Colonic mucosa (tissue), 4 donors: ENCODE measurements around the gene MTUS2. TPM values are rescaled to one million over a fixed set of nuclear protein-coding genes. Genes with fewer than 3 reads are reported as not detected.

Experiments used
- DNase-seq: peaks from one replicate; pipeline ENCODE4 v3.0.0-alpha.2; 2020
- H3K27ac ChIP-seq: fragments of 200-600 bp; one replicate; pipeline ENCODE4 v1.8.0; 2021
- H3K27me3 ChIP-seq: fragments of 200-600 bp; one replicate; pipeline ENCODE4 v1.8.0; 2021
- H3K36me3 ChIP-seq: fragments of 200-600 bp; one replicate; pipeline ENCODE4 v1.8.0; 2021
- H3K4me1 ChIP-seq: fragments of 200-600 bp; one replicate; pipeline ENCODE4 v1.8.0; 2021; ENCODE audit warnings: mild to moderate bottlenecking
- H3K4me3 ChIP-seq: fragments of 200-600 bp; one replicate; pipeline ENCODE4 v1.8.0; 2021
- H3K9ac ChIP-seq, 2 donors: one replicate each; pipeline ENCODE4 v1.7.0; 2013; ENCODE audit warnings: control low read depth in 2 of 2, low read depth in 2 of 2, low read length in 2 of 2
- H3K9me3 ChIP-seq: fragments of 200-600 bp; one replicate; pipeline ENCODE4 v1.8.0; 2021
- intact Hi-C: fragments of 100-400 bp; cut with DNase I; formaldehyde crosslinking; loops from one replicate; pipeline ENCODE4 v1.14.1; 2022
- total RNA-seq, 2 donors: library from RNA; stranded (reverse); fragmentation: NEBNext Ultra II Directional in 1 of 2; extraction: Animal tissue kit (Norgen Biotek cat#: 25700) in 1 of 2; gene quantifications; one replicate each; pipeline ENCODE4 v1.2.1, GENCODE V29; 2021
- TF ChIP-seq, protein P1 (sequence below): fragments of 200-600 bp; IDR thresholded peaks from one replicate; pipeline ENCODE4 v1.8.0; 2022; ENCODE audit warnings: antibody characterized with exemption, mild to moderate bottlenecking
- donor health status: healthy.
- donor health status: DM: no; HTN: no; CAD: no.
- donor health status: DM: no; HTN: no; CAD: no.

The MTUS2 gene
- total RNA-seq, 2 donors from 2014 or later: 0.11 to 0.40 TPM

DNA sequence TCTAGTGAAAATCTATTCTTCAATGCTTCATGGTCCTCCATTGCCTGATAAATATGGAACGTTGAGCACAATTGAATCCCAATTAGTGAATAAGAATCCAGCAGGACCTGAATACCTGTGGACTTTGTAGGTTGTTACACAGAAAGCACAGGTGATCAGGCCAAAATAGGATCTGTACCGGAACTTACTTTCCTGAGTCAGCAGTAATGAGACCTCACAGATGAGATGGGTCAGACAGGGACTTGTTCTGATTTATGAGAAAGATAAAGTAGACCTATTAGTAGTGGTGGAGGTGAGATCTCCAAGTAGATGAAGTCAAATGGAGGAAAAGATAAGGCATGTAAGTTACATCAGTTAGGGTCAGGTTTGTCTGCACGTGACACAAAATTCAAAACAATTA, 351.1 kb downstream of the MTUS2 start:
- no peak for DNase-seq
- no peak overlapping the region for H3K27ac ChIP-seq
- TF ChIP-seq, protein P1, sequence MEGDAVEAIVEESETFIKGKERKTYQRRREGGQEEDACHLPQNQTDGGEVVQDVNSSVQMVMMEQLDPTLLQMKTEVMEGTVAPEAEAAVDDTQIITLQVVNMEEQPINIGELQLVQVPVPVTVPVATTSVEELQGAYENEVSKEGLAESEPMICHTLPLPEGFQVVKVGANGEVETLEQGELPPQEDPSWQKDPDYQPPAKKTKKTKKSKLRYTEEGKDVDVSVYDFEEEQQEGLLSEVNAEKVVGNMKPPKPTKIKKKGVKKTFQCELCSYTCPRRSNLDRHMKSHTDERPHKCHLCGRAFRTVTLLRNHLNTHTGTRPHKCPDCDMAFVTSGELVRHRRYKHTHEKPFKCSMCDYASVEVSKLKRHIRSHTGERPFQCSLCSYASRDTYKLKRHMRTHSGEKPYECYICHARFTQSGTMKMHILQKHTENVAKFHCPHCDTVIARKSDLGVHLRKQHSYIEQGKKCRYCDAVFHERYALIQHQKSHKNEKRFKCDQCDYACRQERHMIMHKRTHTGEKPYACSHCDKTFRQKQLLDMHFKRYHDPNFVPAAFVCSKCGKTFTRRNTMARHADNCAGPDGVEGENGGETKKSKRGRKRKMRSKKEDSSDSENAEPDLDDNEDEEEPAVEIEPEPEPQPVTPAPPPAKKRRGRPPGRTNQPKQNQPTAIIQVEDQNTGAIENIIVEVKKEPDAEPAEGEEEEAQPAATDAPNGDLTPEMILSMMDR: no peak
- intact Hi-C loops: no loop called here
- H3K36me3 ChIP-seq: no peaks in the 10 kb centered on the region
- no peak overlapping the region for H3K4me3 ChIP-seq
- H3K9ac ChIP-seq: no peak overlapping the region
- no peaks in the 10 kb centered on the region for H3K27me3 ChIP-seq
- H3K4me1 ChIP-seq: no peaks in the 10 kb centered on the region
- no peaks in the 10 kb centered on the region for H3K9me3 ChIP-seq

DNA sequence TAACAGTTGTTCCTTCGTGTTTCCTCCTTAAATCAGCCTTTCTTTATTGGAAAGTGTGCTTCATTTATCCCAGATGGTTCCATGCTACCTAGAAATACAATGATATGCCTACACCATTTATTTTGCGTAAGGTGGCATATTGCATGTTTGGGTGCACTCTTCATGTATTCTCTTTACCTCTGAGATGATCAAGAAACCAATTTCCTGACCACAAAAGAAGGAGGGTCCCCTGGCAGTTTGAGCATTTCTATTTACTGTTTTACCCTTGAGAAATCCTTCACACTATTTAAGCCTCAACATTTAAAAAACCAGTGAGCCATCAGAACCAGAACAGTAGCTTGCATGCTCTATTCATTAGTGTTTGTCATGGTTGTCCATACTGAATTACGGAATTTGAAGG, 354.0 kb downstream of the MTUS2 start:
- H3K36me3 ChIP-seq: no peaks in the 10 kb centered on the region
- TF ChIP-seq, protein P1: no peak
- no peaks in the 10 kb centered on the region for H3K4me1 ChIP-seq
- H3K27ac ChIP-seq: no peak overlapping the region
- no peaks in the 10 kb centered on the region for H3K27me3 ChIP-seq
- no peaks in the 10 kb centered on the region for H3K9me3 ChIP-seq
- H3K9ac ChIP-seq: no peak overlapping the region
- no peak for DNase-seq
- H3K4me3 ChIP-seq: no peak overlapping the region
- intact Hi-C loops: no loop called here

DNA sequence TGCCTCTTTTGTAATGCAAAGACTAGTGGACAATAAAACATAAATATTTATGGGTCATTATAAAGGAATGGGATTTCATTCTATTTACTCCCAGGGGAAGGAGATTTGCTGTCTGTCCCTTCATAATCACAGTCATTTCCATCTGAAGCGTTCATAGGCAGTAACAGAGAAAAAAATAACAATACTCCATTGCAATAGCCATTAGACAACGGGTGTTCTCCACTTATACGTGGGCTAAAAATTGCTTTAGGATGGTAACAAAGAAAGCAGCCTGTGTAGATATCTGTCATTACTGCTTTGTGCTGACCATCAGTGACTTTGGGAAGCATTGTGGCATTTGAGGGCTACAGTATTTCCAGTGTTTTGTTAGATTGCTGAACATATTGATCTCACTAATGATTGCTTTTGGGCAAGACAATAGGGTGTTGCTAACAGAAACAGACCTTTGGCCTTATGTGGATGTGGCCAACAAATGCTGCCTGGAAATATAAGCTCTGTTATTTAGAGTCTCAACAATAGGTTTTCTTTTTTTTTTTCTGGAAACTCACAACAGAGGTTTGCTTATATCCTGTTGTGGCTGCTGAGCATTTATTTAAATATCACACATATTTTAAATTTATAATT, 355.2 kb downstream of the MTUS2 start:
- TF ChIP-seq, protein P1: no peak
- intact Hi-C loops: no loop called here
- DNase-seq: no peak
- H3K4me3 ChIP-seq: no peak overlapping the region
- no peaks in the 10 kb centered on the region for H3K36me3 ChIP-seq
- no peaks in the 10 kb centered on the region for H3K27me3 ChIP-seq
- H3K4me1 ChIP-seq: no peaks in the 10 kb centered on the region
- H3K27ac ChIP-seq: no peak overlapping the region
- H3K9me3 ChIP-seq: no peaks in the 10 kb centered on the region
- H3K9ac ChIP-seq: no peak overlapping the region

DNA sequence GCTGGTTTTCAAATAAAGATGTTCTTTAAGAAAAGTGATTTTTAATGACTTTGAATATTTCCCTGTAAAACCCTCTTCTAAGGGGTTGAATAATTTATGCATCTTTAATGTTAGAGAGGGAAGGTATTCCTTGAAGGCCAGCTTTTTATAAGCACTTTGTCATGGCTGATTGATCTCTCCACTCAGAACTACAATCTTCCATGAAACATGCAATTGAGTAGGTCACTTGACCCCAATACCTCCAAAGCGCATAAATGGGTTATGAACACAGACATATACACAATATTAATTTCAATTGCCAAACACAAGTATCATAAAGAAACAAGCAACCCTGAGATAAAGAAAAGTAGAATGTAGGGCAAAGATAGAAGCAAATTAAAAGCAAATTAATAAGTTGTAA, 359.9 kb downstream of the MTUS2 start:
- Histone ChIP-seq H3K4me3 (no peak overlapping the region), H3K9ac (no peak overlapping the region), H3K9me3 (no peaks in the 10 kb centered on the region), H3K27me3 (no peaks in the 10 kb centered on the region), H3K27ac (no peak overlapping the region), H3K4me1 (no peaks in the 10 kb centered on the region), H3K36me3 (no peaks in the 10 kb centered on the region)
- DNase-seq: no peak
- TF ChIP-seq, protein P1: no peak
- intact Hi-C loops: no loop called here

DNA sequence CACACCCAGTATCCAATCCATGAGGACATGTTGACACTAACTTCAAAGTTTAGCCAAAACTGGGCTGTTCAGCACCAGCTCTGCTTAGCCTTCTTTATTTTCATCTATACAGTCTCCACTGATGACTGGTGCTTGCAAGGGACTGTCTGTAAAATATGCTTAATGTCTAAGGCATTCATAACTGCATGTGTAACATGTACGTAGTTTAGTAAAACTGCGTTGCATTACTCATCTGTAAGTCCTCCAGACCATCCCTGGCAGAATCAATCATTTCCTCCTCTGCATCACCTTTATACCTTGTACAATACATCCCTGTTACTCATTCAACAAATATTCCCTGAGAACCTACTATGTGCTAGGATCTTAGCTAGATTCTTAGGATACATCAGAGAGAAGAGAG, 362.1 kb downstream of the MTUS2 start:
- no peak overlapping the region for H3K4me3 ChIP-seq
- H3K4me1 ChIP-seq: no peaks in the 10 kb centered on the region
- no peak overlapping the region for H3K9ac ChIP-seq
- H3K36me3 ChIP-seq: no peaks in the 10 kb centered on the region
- TF ChIP-seq, protein P1: no peak
- H3K27me3 ChIP-seq: no peaks in the 10 kb centered on the region
- intact Hi-C loops: no loop called here
- H3K9me3 ChIP-seq: no peaks in the 10 kb centered on the region
- no peak overlapping the region for H3K27ac ChIP-seq
- DNase-seq: no peak
